HG03565 (cell line): ENCODE results near the gene FBRS.
"Not testable (repeated sequence)": the region's sequence is repeated elsewhere in the genome, so short reads cannot be mapped to it uniquely, and the experiment has no call there.

Experiments used
- ATAC-seq: cut with Tn5 transposase; IDR thresholded peaks from one replicate; pipeline ENCODE4 v1.9.1; 2021; ENCODE audit warnings: mild to moderate bottlenecking, moderate library complexity; ENCODE audit not compliant: unreplicated experiment

The FBRS gene

DNA sequence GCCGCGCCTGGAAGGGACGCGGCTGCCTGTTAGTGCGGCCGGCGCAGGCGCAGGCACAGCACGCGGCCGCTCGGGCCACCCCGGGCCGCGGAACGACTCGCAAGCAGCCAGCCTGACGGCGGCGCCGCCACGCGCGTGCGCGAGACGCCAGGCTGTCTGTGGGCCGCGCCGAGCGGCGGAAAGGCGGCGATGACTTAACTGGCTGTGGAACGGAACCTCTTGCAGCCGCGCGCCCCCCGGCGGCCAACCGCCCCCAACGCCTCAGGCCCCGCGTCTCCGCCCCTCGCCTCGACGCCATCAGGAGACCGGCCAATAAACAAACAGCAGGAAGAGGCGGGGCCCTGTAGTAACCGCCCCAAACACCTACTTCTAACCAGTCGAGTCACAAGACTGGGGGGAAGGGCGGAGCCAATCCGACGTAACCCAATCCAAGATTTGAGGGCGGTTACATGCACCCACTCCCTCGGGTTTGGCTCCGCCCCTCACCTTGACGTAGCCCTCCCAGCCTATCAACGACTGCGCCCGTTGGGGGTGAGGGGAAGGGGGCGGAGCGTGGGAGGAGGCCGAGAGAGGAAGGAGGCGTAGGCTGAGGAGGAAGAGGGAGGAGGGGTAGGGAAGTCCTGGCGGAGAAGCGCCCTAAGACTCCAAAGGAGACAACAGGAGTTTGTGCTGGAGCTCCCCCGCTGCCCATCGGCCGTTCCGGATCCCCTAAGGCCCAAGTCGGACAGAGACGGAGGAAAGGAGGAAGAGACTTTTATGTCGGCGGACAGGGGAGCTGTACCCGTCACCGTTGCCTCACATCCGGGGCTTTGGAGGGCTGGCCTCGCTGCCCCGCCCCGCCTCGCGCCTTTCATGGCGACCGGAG lies at the start of gene FBRS:
TSS of gene FBRS (plus strand) at position 566 of the 865 bp plus-strand sequence. CDS start 1,088 bp downstream, outside the sequence.
- ATAC-seq, result peak; percentile 65

DNA sequence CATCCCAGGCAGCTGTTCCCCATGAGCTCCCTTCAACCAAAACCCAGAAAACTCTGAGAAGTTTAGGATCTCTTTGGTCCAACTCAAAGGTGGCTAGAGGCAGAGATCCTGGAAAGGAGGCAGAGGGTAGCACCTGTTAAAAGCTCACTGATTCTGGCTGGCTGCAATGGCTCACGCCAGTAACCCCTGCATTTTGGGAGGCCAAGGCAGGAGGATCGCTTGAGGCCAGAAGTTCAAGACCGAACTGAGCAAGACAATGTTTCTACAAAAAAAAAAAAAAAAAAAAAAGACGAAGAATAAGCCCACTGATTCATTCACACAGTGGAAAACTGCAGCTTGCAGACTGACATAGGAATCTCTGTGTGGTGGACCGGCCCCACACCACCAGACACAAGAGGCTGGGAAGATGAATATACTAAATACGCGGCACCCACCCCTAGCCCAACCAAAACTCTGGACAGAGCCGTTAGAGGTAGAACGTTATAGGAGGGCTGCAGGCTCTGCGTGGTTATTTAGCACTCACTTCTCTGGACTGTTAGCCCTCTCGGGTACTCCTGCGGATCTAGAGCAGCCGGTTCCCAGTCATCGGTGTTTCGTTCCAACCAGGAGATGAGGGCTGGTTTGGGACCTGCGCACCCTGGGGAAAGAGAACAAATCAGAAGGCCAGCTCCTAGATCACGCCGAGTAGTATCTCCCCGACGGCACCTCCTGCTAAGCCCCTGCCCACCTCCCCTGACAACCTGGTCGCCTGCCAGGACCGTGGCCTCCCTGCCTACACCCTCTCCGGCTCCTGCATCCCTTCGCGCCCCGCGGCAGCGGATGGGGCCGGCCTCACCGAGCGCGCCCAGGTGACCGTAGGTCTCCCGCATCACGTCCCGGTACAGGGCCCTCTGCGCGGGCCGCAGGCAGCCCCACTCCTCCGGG lies 49.0 kb upstream of the FBRS start:
- no peak for ATAC-seq

DNA sequence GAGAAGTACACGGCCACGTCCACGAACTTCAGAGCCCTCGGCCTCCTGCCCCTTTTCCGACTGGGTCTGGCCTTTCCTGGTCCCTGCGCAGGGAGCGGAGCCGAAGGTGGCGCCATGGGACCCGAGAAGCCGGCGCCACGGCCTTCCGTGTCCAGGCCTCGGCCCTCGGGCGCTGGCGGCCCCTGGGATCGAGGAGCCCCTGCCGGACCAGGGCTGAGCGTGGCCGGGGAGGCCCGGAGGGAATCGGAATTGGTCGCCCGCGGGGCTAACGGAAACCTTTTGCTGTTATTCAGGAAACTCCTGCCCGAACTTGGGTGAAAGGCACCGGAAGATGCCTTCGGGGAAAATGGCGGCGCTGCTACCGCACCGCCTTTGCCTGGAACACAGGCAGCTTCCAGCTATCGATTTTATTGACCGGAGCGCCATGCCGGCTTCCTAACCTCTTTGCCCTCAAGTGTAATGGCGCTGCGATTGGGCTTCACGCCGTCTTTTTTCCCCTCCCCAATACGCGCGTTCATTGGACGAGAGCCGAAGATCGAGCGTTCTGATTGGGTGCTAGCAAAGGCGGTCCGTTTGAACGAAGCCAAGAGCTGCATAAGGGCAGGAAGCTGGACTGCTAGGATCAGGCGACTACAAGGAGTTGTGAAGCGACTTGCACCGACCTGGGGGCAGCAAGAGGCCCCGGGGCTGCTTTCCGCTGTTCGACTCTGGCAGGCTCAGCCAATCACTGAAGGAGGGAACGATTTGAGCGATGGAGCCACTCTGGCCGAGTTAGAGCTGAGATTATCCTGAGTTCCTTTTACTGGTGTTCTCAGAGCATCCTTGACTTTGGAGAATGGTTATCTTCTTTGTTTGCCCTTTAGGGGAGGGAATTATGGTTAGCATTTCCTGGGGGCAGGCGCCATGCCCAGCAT lies 48.0 kb upstream of the FBRS start, which contains the start of gene ZNF689:
TSS of gene ZNF689 (minus strand) at position 464 of the 914 bp plus-strand sequence. CDS start at position 116, 348 bp downstream.
- peak; percentile 76 for ATAC-seq

DNA sequence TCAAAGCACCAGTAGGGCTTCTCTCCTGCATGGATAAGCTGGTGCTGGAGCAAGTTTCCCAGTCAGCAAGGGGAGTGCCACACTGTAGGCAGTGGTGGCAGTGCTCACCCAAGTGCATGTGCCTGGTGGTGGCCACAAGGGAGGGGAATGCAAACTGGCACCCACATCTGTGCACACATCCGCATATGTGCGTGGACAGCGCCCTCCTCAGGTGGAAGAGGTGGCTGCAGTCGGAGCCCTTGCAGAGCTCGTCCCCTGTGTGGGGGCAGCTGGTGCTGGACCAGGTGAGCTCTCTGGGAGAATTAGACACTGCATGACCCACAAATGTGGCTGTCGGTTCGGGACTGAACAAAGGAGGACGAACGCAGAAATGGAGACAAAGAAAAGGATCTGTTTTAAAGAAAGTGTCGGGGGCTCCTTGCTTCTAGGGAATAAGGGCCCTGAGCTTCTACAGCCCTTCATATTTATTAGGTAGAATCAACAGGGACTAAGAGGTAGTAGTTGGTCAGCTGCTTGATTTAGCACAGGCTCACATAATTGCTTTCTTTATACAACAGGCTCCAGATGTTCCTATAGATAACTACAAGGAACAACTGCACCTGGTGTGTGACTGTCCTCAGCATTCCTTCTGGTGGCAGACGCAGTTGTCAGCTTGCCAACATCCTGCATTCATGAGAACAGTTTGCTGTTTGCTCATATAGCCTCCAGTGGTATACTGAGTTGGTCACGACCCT lies 42.7 kb upstream of the FBRS start:
- ATAC-seq, result no peak

DNA sequence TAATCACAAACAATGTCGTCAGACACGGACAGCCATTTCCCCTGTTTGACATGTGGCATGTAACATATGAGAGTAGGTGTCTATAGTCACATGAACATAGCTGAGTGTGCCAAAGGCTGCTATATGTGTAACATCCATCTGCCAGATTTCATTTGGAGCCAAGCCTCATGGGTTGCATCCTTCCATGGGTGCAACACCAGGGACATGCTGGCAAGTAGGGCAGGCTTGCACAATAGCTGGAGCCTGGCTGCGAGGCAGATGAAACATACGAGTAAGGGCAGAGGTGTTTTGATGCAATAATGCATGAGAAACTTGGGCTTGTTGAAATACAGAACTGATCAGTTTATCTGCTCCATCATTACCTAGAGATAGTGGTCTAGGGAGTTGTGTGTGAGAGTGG lies 39.0 kb upstream of the FBRS start:
- ATAC-seq, result no peak

DNA sequence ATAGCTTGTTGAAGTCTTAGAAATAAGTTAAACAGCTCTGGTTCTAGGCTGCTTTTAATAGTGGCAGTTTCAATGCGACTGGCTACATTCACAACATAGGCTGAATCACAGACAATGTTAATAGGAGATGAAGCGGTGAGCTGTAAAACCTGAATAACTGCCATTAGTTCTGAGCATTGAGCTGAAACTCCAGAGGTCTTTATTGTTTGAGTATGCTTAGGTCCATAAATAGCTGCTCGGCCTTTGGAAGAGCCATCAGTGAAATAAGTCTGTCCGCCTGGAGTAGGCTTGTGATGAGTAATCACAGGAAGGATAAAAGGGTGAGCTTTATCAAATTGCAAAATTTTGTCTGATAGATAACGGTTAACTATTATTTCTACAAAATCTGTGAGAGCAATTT lies 38.6 kb upstream of the FBRS start:
- no peak for ATAC-seq

DNA sequence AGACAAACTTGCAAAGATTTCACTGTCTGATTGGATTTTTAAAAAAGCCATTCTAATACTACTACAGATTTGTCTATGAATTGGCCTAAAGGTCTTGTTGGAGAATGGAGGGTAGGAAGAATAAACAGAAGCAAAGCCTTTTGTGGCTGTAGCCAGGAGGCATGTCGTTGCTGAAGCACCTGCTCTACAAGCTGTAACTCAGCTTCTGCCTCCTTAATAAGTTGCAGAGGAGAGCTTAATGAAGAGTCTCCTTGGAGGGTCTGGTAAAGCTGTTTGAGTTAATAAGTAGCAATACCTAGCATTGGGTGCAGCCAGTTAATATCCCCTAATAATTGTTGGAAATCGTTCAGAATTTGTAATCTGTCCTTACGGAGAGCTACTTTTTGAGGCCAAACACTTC lies 38.1 kb upstream of the FBRS start:
- no peak for ATAC-seq

DNA sequence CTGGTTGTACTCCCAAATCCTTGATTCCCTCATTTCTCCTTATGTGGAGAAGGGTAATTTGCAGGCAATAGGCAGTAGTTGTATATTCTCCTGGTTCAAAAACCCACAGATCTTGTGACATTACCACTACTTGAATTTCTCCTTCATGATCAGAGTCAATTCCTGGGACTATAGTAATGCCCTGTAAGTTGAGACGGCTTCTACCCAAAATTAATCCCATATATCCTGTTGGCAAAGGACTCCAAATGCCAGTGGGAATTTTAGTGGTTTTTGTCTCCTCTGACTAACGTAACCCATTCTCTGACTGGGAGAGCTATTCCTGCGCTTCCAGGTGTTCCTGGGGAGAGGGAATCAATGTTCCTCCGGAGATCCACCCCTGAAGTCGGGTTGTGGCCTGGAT lies 36.5 kb upstream of the FBRS start:
- ATAC-seq, result no peak

DNA sequence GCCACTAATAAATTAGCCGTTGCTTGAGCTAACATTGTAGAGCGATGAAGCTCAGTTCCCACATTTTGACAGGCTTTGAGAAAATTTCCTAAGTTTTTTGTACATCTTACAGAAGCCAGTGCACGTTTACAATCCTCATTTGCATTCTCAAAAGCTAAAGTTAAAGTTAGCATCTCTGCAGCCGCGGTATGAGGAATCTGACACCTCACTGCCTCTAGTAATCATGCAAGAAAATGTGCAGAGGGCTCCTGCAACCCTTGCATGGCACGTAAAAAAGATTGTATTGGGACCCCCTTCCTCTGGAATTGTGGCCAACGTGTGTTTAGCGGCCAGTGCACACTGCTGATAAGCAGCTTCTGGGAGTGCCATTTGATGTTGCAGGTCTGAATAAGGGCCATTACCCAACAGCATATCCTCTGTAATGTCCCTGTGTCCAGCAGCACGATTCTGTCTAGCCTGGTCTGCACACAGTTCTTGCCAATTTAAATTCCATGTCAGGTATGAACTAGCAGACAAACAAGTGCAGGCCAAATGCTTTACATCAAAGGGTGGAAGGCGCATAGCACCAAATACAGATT lies 35.7 kb upstream of the FBRS start:
- no peak for ATAC-seq

DNA sequence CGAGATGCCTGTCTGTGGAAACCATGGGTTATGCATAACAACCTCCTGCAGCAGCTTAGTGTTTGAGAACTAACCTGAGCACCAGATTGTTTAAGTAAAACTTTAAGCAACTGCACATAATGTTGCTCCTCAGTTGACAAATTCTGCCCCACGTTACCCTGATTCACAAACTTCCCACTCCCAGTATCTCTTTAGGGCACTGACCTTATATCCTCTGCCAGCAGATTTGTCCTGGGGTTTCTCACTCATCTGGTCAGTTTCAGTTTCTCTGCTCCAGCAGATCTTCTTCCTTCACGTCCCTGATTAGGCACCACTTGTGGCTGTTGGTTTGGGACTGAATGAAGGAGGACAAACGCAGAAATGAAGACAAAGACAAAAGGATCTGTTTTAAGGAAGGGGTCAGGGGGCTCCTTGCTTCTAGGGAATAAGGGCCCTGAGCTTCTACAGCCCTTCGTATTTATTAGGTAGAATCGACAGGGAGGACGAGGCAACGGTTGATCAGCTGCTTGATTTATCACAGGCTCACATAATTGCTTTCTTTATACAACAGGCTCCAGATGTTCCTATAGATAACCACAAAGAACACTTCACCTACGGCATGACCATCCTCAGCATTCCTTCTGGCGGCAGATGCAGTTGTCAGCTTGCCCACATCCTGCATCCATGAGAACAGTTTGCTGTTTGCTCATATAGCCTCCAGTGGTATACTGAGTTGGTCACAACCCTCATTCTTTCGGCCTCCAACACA lies 34.5 kb upstream of the FBRS start:
- no peak for ATAC-seq

DNA sequence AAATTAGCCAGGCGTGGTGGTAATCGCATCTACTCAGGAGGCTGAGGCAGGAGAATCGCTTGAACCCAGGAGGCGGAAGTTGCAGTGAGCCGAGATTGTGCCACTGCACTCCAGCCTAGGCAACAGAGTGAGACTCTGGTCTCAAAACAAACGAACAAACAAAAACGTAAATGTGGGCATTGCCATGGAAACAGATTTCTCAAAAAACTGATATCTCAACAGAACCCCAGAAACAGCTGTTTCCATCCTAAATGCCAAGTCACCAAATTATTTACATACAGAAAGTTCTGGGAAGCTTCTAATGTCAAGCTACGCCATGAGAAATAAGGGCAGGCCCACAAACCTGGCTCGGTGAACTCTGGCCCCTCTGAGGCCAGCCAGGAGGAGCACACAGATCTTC lies 32.0 kb upstream of the FBRS start:
- no peak for ATAC-seq

DNA sequence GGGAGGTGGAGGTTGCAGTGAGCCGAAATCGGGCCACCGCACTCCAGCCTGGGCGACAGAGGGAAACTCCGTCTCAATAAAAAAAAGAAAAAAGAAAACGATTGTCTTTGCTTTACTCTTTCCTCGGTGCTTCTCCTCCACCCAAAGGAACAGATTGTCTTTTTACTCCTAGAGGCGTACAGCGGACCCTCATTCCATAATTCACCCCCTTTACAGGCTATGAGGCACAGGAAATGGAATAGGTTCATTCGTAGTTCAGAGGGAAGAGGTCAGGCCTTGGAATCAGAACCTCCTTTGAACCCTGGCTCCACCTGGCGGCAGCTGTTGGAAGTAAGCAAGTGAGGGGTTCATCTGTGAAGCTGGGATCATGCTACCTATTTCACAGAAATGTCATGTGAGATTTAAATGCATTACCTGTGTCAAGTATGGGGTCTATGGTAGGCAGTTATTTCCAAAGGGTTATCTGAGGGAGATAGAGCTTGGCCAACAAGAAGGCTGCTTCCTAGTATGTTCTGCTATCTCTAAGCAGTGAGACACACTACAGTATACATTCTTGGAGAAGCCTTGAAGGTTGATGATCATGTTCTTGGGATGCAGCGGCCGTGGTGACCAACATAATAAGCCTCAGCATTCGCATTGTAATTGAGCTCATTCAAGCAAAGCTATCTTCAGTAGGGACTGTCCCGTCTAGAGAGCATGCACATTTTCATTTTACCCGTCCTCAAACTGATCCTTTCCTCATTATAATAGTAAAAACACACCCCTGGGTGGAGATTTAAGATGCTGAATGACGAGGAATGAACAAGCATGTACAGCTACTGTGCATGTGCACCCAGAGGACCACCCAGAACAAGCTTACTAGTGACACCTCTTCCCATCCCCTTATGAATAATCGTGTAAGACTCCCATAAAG lies 29.3 kb upstream of the FBRS start:
- ATAC-seq, result no peak

DNA sequence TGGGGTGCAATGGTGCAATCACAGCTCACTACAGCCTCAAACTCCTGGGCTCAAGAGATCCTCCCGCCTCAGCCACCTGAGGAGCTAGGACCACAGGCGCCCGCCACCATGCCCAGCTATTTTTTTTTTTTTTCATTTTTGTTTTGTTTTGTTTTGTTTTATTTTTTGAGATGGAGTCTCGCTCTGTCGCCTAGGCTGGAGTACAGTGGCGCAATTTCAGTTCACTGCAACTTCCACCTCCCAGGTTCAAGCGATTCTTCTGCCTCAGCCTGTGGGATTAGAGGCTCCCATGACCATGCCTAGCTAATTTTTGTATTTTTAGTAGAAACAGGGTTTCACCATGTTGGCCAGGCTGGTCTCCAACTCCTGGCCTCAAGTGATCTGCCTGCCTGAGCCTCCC lies 25.8 kb upstream of the FBRS start:
- not testable (repeated sequence) for ATAC-seq

DNA sequence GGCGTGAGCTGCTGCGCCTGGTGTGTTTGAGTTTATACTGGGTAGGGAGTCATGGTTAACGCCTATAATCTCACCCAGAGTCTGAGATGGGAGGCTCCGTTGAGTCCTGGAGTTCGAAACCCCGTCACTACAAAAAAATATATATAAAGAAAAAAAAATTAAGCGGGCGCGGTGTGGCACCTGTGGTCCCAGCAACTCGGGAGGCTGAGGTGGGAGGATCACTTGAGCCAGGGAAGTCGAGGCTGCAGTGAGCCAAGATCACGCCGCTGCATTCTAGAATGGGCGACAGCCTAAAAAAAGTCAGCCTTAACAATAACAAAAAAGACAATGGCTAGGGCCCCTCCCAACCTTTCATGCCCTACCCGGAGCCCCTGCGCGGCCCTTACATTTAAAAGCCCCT lies 24.7 kb upstream of the FBRS start:
- ATAC-seq, result no peak

DNA sequence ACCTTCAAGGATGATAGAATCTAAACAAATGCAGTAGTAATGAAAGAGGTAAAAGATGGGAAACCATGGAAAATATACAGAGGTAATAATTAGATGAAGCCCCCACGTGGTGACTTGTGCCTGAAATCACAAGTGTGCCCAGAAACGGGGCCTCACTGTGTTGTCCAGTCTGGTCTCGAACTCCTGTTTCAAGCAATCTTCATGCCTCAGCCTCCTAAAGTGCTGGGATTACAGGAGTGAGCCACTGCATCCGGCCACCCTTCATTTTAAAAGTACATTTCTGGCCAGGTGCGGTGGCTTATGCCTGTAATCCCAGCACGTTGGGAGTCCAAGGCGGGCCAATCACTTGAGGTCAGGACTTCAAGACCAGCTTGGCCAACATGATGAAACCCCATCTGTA lies 21.6 kb upstream of the FBRS start:
- no peak for ATAC-seq

DNA sequence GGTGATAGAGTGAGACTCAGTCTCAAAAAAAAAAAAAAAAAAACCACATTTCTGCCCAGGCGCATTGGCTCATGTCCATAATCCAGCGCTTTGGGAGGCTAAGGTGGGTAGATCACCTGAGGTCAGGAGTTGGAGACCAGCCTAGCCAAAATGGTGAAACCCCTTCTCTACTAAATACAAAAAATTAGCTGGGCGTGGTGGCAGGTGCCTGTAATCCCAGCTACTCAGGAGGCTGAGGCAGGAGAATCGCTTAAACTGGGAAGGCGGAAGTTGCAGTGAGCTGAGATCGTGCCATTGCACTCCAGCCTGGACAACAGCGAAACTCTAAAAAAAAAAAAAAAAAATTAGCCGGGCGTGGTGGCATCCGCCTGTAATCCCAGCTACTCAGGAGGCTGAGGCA lies 21.1 kb upstream of the FBRS start:
- ATAC-seq, result not testable (repeated sequence)

DNA sequence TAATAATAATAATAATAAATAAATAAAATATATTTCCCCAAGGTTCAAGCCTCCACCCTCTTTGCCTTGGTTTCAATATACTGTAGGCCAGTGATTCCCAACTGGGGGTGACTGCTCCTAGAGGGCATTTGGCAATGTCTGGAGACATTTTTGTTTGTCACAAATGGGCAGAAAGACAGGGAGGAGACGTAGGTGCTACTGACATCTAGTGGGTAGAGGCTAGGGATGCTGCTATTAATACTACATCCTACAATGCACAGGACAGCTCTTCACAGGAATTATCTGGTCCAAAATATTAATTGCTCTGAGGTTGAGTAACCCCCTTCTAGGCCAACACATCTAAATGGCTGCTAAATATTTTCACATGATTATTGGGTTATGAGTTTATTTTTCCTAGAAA lies 20.3 kb upstream of the FBRS start:
- ATAC-seq, result no peak
